H1 (cell line): ENCODE measurements around the gene HS3ST5. TPM values are rescaled to one million over a fixed set of nuclear protein-coding genes. Genes with fewer than 3 reads are reported as not detected.

Experiments
- CTCF ChIA-PET: fragments of 300-600 bp; sonication (Branson Sonifier 250); formaldehyde crosslinking; loops from one replicate; lab custom pipeline; 2021; ENCODE audit not compliant: partially characterized antibody; lab: Charles Lee
- POLR2A ChIA-PET: fragments of 300-600 bp; sonication (Branson Sonifier 250); formaldehyde crosslinking; loops from one replicate; lab custom pipeline; 2021; ENCODE audit warnings: inconsistent platforms; ENCODE audit not compliant: partially characterized antibody; lab: Charles Lee
- DNase-seq, 2 experiments: peaks; one replicate each; pipeline versions ENCODE4 v3.0.0 to v3.0.0-alpha.2; 2010 to 2022; ENCODE audit warnings: low spot score in 2 of 2, low read depth in 1 of 2, mixed read lengths in 1 of 2
- FAIRE-seq: peaks from 2 replicates; lab custom pipeline; 2011; peaks lifted over from hg19 to GRCh38; lab: Jason Lieb, UNC
- H2AFZ ChIP-seq: 2 replicates; pipeline ENCODE4 v1.8.1; 2012; ENCODE audit warnings: low read length, inconsistent platforms
- H2AK5ac ChIP-seq: 2 replicates; pipeline ENCODE4 v1.6.1; 2013; ENCODE audit warnings: low read depth, low read length
- H2BK120ac ChIP-seq: replicated peaks from 2 replicates; pipeline ENCODE3; 2013; ENCODE audit warnings: low read depth, low read length, inconsistent platforms
- H2BK12ac ChIP-seq: 2 replicates; pipeline ENCODE4 v1.6.1; 2013; ENCODE audit warnings: low read depth, low read length
- H2BK15ac ChIP-seq: 2 replicates; pipeline ENCODE4 v1.6.1; 2013; ENCODE audit warnings: low read length
- H2BK20ac ChIP-seq: 2 replicates; pipeline ENCODE4 v1.6.1; 2013; ENCODE audit warnings: low read length
- H2BK5ac ChIP-seq: 2 replicates; pipeline ENCODE4 v1.6.1; 2013; ENCODE audit warnings: low read depth, low read length
- H3K14ac ChIP-seq: 2 replicates; pipeline ENCODE4 v1.6.1; 2013; ENCODE audit warnings: inconsistent platforms; ENCODE audit not compliant: insufficient read length
- H3K18ac ChIP-seq: 2 replicates; pipeline ENCODE4 v1.6.1; 2013; ENCODE audit warnings: low read length; ENCODE audit errors: extremely low read depth
- H3K23ac ChIP-seq: 2 replicates; pipeline ENCODE4 v1.6.1; 2013; ENCODE audit warnings: inconsistent platforms; ENCODE audit not compliant: insufficient read length
- H3K23me2 ChIP-seq: 2 replicates; pipeline ENCODE4 v1.6.1; 2013; ENCODE audit warnings: low read depth, low read length
- H3K27ac ChIP-seq: 2 replicates; pipeline ENCODE4 v1.6.1; 2011; ENCODE audit warnings: low read depth, low read length, inconsistent platforms
- H3K27me3 ChIP-seq, 4 experiments: replicated peaks in 1 of 4; 1 replicate in 1 of 4; 2 replicates in 3 of 4; pipeline versions ENCODE4 v1.6.1 to v1.8.1; 2011 to 2013; ENCODE audit warnings: low read length in 3 of 4, mild to moderate bottlenecking in 3 of 4, inconsistent platforms in 2 of 4, mixed read lengths in 2 of 4, moderate library complexity in 1 of 4; ENCODE audit not compliant: control insufficient read depth in 3 of 4, insufficient read depth in 3 of 4; ENCODE audit errors: extremely low read depth in 1 of 4
- H3K36me3 ChIP-seq, 4 experiments: 2 replicates each; pipeline versions ENCODE4 v1.6.1 to v1.8.1; 2011 to 2013; ENCODE audit warnings: mild to moderate bottlenecking in 4 of 4, low read length in 3 of 4, moderate library complexity in 2 of 4, control low read depth in 1 of 4, inconsistent platforms in 1 of 4; ENCODE audit not compliant: insufficient read depth in 4 of 4, control insufficient read depth in 2 of 4
- H3K4ac ChIP-seq: replicated peaks from 2 replicates; pipeline ENCODE3; 2013; ENCODE audit warnings: low read length, low read depth, mixed read lengths, inconsistent platforms; ENCODE audit not compliant: insufficient read length
- H3K4me1 ChIP-seq, 4 experiments: replicated peaks in 1 of 4; 1 replicate in 1 of 4; 2 replicates in 3 of 4; pipeline versions ENCODE4 v1.6.1 to v1.8.1; 2011 to 2013; ENCODE audit warnings: low read length in 3 of 4, inconsistent platforms in 2 of 4, mixed read lengths in 1 of 4; ENCODE audit not compliant: insufficient read depth in 4 of 4, control insufficient read depth in 3 of 4
- H3K4me2 ChIP-seq, 2 experiments: 2 replicates each; pipeline versions ENCODE4 v1.6.1 to v1.8.1; 2011 to 2013; ENCODE audit warnings: low read depth in 2 of 2, low read length in 2 of 2, control low read depth in 1 of 2, inconsistent platforms in 1 of 2, mild to moderate bottlenecking in 1 of 2; ENCODE audit not compliant: insufficient read depth in 1 of 2
- H3K4me3 ChIP-seq, 4 experiments: fragments of 200-600, 300-600 bp in 1 of 4; sonication (generic), shearing (Covaris generic), sonication (Bioruptor Twin) in 1 of 4; 2 replicates each; pipeline versions ENCODE4 v1.5.1 to v1.8.1; 2011 to 2016; ENCODE audit warnings: low read length in 4 of 4, low read depth in 3 of 4, control low read depth in 2 of 4, inconsistent platforms in 2 of 4, mild to moderate bottlenecking in 2 of 4, mixed read lengths in 1 of 4, moderate library complexity in 1 of 4; ENCODE audit not compliant: insufficient read depth in 2 of 4; ENCODE audit errors: extremely low read depth in 1 of 4
- H3K56ac ChIP-seq: replicated peaks from 2 replicates; pipeline ENCODE3; 2013; ENCODE audit warnings: low read depth, mild to moderate bottlenecking, mixed read lengths, low read length, inconsistent platforms; ENCODE audit not compliant: insufficient read length
- H3K79me1 ChIP-seq: 2 replicates; pipeline ENCODE4 v1.6.1; 2013; ENCODE audit warnings: low read depth, low read length, control low read depth
- H3K79me2 ChIP-seq, 2 experiments: 2 replicates each; pipeline versions ENCODE4 v1.6.1 to v1.8.1; 2012 to 2013; ENCODE audit warnings: low read length in 2 of 2, mild to moderate bottlenecking in 2 of 2, inconsistent platforms in 1 of 2; ENCODE audit not compliant: insufficient read depth in 2 of 2, control insufficient read depth in 1 of 2
- H3K9ac ChIP-seq, 4 experiments: replicated peaks in 1 of 4; 1 replicate in 1 of 4; 2 replicates in 3 of 4; pipeline versions ENCODE4 v1.6.1 to v1.8.1; 2011 to 2013; ENCODE audit warnings: low read depth in 3 of 4, low read length in 3 of 4, control low read depth in 2 of 4, mild to moderate bottlenecking in 2 of 4, moderate library complexity in 2 of 4, inconsistent platforms in 1 of 4; ENCODE audit errors: extremely low read depth in 1 of 4
- H3K9me3 ChIP-seq, 2 experiments: 2 replicates each; pipeline versions ENCODE4 v1.6.1 to v1.8.1; 2012 to 2013; ENCODE audit warnings: mild to moderate bottlenecking in 2 of 2, moderate library complexity in 2 of 2, control low read depth in 1 of 2, inconsistent platforms in 1 of 2, low read depth in 1 of 2, low read length in 1 of 2, mixed read lengths in 1 of 2; ENCODE audit not compliant: insufficient read depth in 2 of 2
- H4K20me1 ChIP-seq, 2 experiments: replicated peaks in 1 of 2; 2 replicates each; pipeline versions ENCODE3 to v1.8.1; 2011 to 2013; ENCODE audit warnings: inconsistent platforms in 2 of 2, low read length in 2 of 2, mild to moderate bottlenecking in 1 of 2; ENCODE audit not compliant: insufficient read depth in 2 of 2, control insufficient read depth in 1 of 2
- H4K5ac ChIP-seq: 2 replicates; pipeline ENCODE4 v1.6.1; 2013; ENCODE audit warnings: low read length, low read depth, mixed read lengths, inconsistent platforms; ENCODE audit not compliant: insufficient read length
- H4K8ac ChIP-seq: 2 replicates; pipeline ENCODE4 v1.8.0; 2013; ENCODE audit warnings: mild to moderate bottlenecking, moderate library complexity, low read length, inconsistent platforms; ENCODE audit not compliant: insufficient read depth; ENCODE audit errors: extremely low read depth
- H4K91ac ChIP-seq: replicated peaks from 2 replicates; pipeline ENCODE3; 2013; ENCODE audit warnings: low read length, mixed read lengths, inconsistent platforms; ENCODE audit not compliant: insufficient read length
- RBBP5 ChIP-seq: IDR thresholded peaks from 2 replicates; pipeline ENCODE4 v1.7.1; 2012; ENCODE audit warnings: low read depth, mild to moderate bottlenecking, inconsistent platforms, low read length, moderate library complexity, borderline replicate concordance
- WGBS, 2 experiments: shearing (Covaris generic) in 1 of 2; methylation state at CpG; one replicate each; pipeline versions ENCODE4 v1.1.6 to v1.1.7; 2013 to 2015; ENCODE audit warnings: low lambda C conversion rate in 2 of 2, mixed read lengths in 2 of 2, inconsistent platforms in 1 of 2, low coverage in 1 of 2, missing lambda C conversion rate in 1 of 2; ENCODE audit not compliant: insufficient replicate concordance in 2 of 2, insufficient coverage in 1 of 2, insufficient read length in 1 of 2; ENCODE audit errors: extremely low coverage in 1 of 2, missing lambda C conversion rate in 1 of 2; 5-methylcytosine and 5-hydroxymethylcytosine counted together
- polyA plus RNA-seq, 7 experiments: library from polyadenylated mRNA; depleted of rRNA in 3 of 7; stranded (reverse) in 5 of 7; unstranded in 2 of 7; fragments of >200 nt in 5 of 7; fragments of 200-250 nt in 2 of 7; gene quantifications; 1 replicate in 5 of 7; 2 replicates in 1 of 7; 4 replicates in 1 of 7; pipeline versions ENCODE4 v1.2.1 to v1.2.3, GENCODE V29; 2011 to 2013; ENCODE audit warnings: missing spikeins in 2 of 7, mixed read lengths in 2 of 7
- total RNA-seq: library from RNA; stranded (reverse); fragmentation: NEBNext Ultra II Directional; extraction: Animal tissue kit (Norgen Biotek cat#: 25700); gene quantifications from 2 replicates; pipeline ENCODE4 v1.2.1, GENCODE V29; 2021

The HS3ST5 gene
- total and polyA plus RNA-seq, 2 of the 8 experiments (the other 6 are each of a cell fraction or from before 2014, with no cell fraction given), result 1.2 to 9.9 TPM

GRCh38 chr6:114063956-114064355 lies 278.9 kb downstream of the HS3ST5 start:
- Histone ChIP-seq H3K9me3 (no peaks in the 10 kb centered on the region), H4K8ac (no peak overlapping the region), H3K4ac (no peak overlapping the region), H3K9ac (no peak overlapping the region), H3K23me2 (no peaks in the 10 kb centered on the region), H4K20me1 (no peaks in the 10 kb centered on the region), H2BK20ac (no peak overlapping the region), H3K14ac (no peak overlapping the region), H3K27me3 (no peaks in the 10 kb centered on the region), H3K36me3 (no peaks in the 10 kb centered on the region; a peak in 1 of 8 replicates), H3K27ac (no peak overlapping the region), H3K23ac (no peak overlapping the region), H4K91ac (no peak overlapping the region), H2BK15ac (no peak overlapping the region), H3K4me1 (no peaks in the 10 kb centered on the region), H3K4me3 (no peak overlapping the region), H3K18ac (no peak overlapping the region), H3K79me2 (no peaks in the 10 kb centered on the region), H2AK5ac (no peak overlapping the region), H3K4me2 (no peak overlapping the region), H4K5ac (no peak overlapping the region), H3K79me1 (no peaks in the 10 kb centered on the region), H3K56ac (no peak overlapping the region), H2BK120ac (no peak overlapping the region), H2AFZ (no peak overlapping the region), H2BK5ac (no peak overlapping the region), H2BK12ac (no peak overlapping the region)
- ChIA-PET POLR2A (no interaction called here), CTCF (interaction anchor here (1.3 to 3.2 kb wide), 2 partner anchors 14 to 83 kb away, joined by 4 to 16 read pairs; no protein-coding TSS in a partner anchor)
- no peak for TF ChIP-seq RBBP5
- FAIRE-seq (no peak), DNase-seq (no peak)
- 86% methylated on average over 1 of the region's 1 CpG; no CpG with 5 or more reads in 1 of the 2 experiments for WGBS, 2 experiments
